HCT116 (cell line): ENCODE measurements around the gene VPS37B. TPM values are rescaled to one million over a fixed set of nuclear protein-coding genes. Genes with fewer than 3 reads are reported as not detected.

Experiments used
- ATAC-seq: fragments of 200-7000 bp; cut with Tn5 transposase; 2 replicates; pipeline ENCODE4 v1.9.1; 2020; ENCODE audit warnings: mild to moderate bottlenecking, moderate library complexity
- BruUV-seq: library from RNA; stranded (reverse); fragments of 400-500 nt; replicated peaks from 2 replicates; lab custom pipeline; 2021; lab: Mats Ljungman, UMichigan
- CTCF ChIA-PET: fragments of 300-600 bp; sonication (Branson Sonifier 250); formaldehyde crosslinking; loops from one replicate; lab custom pipeline; 2021; ENCODE audit warnings: antibody characterized with exemption; lab: Charles Lee
- POLR2A ChIA-PET: fragments of 300-600, 350-600 bp; sonication (Branson Sonifier 250); formaldehyde crosslinking; loops from one replicate; lab custom pipeline; 2021; ENCODE audit warnings: antibody characterized with exemption; lab: Charles Lee
- RAD21 ChIA-PET, 2 experiments: fragments of 300-600 bp; sonication (Branson Sonifier 250); formaldehyde crosslinking; loops; one replicate each; lab custom pipeline; 2023; ENCODE audit warnings: low total read pairs in 2 of 2; ENCODE audit not compliant: uncharacterized antibody in 2 of 2, unreplicated experiment in 2 of 2, low non-redundant PET in 1 of 2; lab: Charles Lee
- DNase-seq: peaks from one replicate; pipeline ENCODE4 v3.0.0-alpha.2; 2010; ENCODE audit warnings: low read depth, low spot score
- H2AFZ ChIP-seq: fragments of 200-600 bp; shearing (Covaris generic), sonication (generic); 2 replicates; pipeline ENCODE4 v1.6.1; 2017; ENCODE audit warnings: low read depth, mixed run types, mixed read lengths, antibody characterized with exemption, low read length; ENCODE audit not compliant: poor library complexity, severe bottlenecking
- H3K27ac ChIP-seq: 2 replicates; pipeline ENCODE4 v1.5.1; 2012; ENCODE audit warnings: low read depth, low read length
- H3K27me3 ChIP-seq: fragments of 200-600 bp; sonication (generic); 2 replicates; pipeline ENCODE4 v1.6.1; 2016; ENCODE audit warnings: mixed run types, low read length, mixed read lengths; ENCODE audit not compliant: insufficient read depth
- H3K36me3 ChIP-seq, 2 experiments: fragments of 200-500 bp in 1 of 2; fragments of 200-600 bp in 1 of 2; sonication (Bioruptor generic) in 1 of 2; sonication (generic) in 1 of 2; 2 replicates each; pipeline versions ENCODE4 v1.5.1 to v1.6.1; 2014 to 2016; ENCODE audit warnings: low read length in 2 of 2, inconsistent platforms in 1 of 2, mixed read lengths in 1 of 2, mixed run types in 1 of 2; ENCODE audit not compliant: insufficient read depth in 2 of 2, control insufficient read depth in 1 of 2
- H3K4me1 ChIP-seq, 2 experiments: fragments of 200-600 bp in 1 of 2; sonication (generic) in 1 of 2; 2 replicates each; pipeline versions ENCODE4 v1.5.1 to v1.6.1; 2012 to 2017; ENCODE audit warnings: low read length in 2 of 2, inconsistent platforms in 1 of 2, mild to moderate bottlenecking in 1 of 2, mixed read lengths in 1 of 2, mixed run types in 1 of 2, moderate library complexity in 1 of 2; ENCODE audit not compliant: insufficient read depth in 2 of 2, control insufficient read depth in 1 of 2
- H3K4me2 ChIP-seq: fragments of 200-600 bp; sonication (generic); 2 replicates; pipeline ENCODE4 v1.6.1; 2017; ENCODE audit warnings: mixed run types, low read length, mixed read lengths
- H3K4me3 ChIP-seq, 2 experiments: fragments of 200-600 bp in 1 of 2; sonication (generic) in 1 of 2; replicated peaks in 1 of 2; 2 replicates each; pipeline ENCODE4 v1.5.1; 2011 to 2016; ENCODE audit warnings: low read length in 2 of 2, control low read depth in 1 of 2, low read depth in 1 of 2, mild to moderate bottlenecking in 1 of 2, mixed read lengths in 1 of 2, mixed run types in 1 of 2
- H3K79me2 ChIP-seq: fragments of 200-600 bp; sonication (generic); 2 replicates; pipeline ENCODE4 v1.6.1; 2017; ENCODE audit warnings: mild to moderate bottlenecking, mixed run types, low read length, moderate library complexity, mixed read lengths; ENCODE audit not compliant: insufficient read depth
- H3K9ac ChIP-seq: fragments of 200-600 bp; sonication (generic); 2 replicates; pipeline ENCODE4 v1.6.1; 2016; ENCODE audit warnings: low read length, mixed read lengths
- H3K9me2 ChIP-seq: fragments of 200-600 bp; sonication (generic), shearing (Covaris generic); 2 replicates; pipeline ENCODE4 v1.6.1; 2017; ENCODE audit warnings: mixed run types, mild to moderate bottlenecking, moderate library complexity; ENCODE audit not compliant: insufficient read depth
- H3K9me3 ChIP-seq, 2 experiments: fragments of 200-500 bp in 1 of 2; fragments of 200-600 bp in 1 of 2; sonication (Bioruptor generic) in 1 of 2; sonication (generic) in 1 of 2; 2 replicates each; pipeline ENCODE4 v1.6.1; 2014 to 2017; ENCODE audit warnings: low read length in 2 of 2, mixed read lengths in 2 of 2, inconsistent platforms in 1 of 2, low read depth in 1 of 2, mild to moderate bottlenecking in 1 of 2, mixed run types in 1 of 2, moderate library complexity in 1 of 2; ENCODE audit not compliant: control insufficient read depth in 1 of 2, insufficient read depth in 1 of 2
- H4K20me1 ChIP-seq: fragments of 200-600 bp; sonication (generic), shearing (Covaris generic); 2 replicates; pipeline ENCODE4 v1.6.1; 2017; ENCODE audit warnings: mixed run types, mild to moderate bottlenecking, moderate library complexity; ENCODE audit not compliant: insufficient read depth
- CBX3 ChIP-seq: IDR thresholded peaks from 2 replicates; pipeline ENCODE4 v1.6.1; 2012; ENCODE audit warnings: low read depth
- CEBPB ChIP-seq: IDR thresholded peaks from 2 replicates; pipeline ENCODE4 v1.6.1; 2012; ENCODE audit warnings: low read depth
- EGR1 ChIP-seq: IDR thresholded peaks from 2 replicates; pipeline ENCODE4 v1.6.1; 2012; ENCODE audit warnings: low read depth
- EZH2 ChIP-seq: fragments of 200-600 bp; sonication (generic); IDR thresholded peaks from 2 replicates; pipeline ENCODE4 v1.6.1; 2017; ENCODE audit warnings: antibody characterized with exemption, mixed run types
- EZH2phosphoT487 ChIP-seq: fragments of 200-600 bp; IDR thresholded peaks from 2 replicates; pipeline ENCODE4 v1.6.1; 2018; ENCODE audit warnings: antibody characterized with exemption, borderline replicate concordance
- FOSL1 ChIP-seq: IDR thresholded peaks from 2 replicates; pipeline ENCODE4 v1.6.1; 2012; ENCODE audit warnings: low read depth
- MAX ChIP-seq: IDR thresholded peaks from 2 replicates; pipeline ENCODE4 v1.6.1; 2012
- POLR2A ChIP-seq: IDR thresholded peaks from 2 replicates; pipeline ENCODE4 v1.7.0; 2011; ENCODE audit warnings: borderline replicate concordance; ENCODE audit not compliant: insufficient read depth, insufficient read length; ENCODE audit errors: extremely low read depth
- POLR2AphosphoS5 ChIP-seq: IDR thresholded peaks from 2 replicates; pipeline ENCODE4 v1.6.1; 2011; ENCODE audit warnings: mild to moderate bottlenecking, low read depth, low read length, moderate library complexity
- RAD21 ChIP-seq: IDR thresholded peaks from 2 replicates; pipeline ENCODE4 v1.6.1; 2012; ENCODE audit warnings: low read depth, mild to moderate bottlenecking
- SIN3A ChIP-seq: IDR thresholded peaks from 2 replicates; pipeline ENCODE4 v1.6.1; 2012; ENCODE audit warnings: low read depth
- SP1 ChIP-seq: IDR thresholded peaks from 2 replicates; pipeline ENCODE4 v1.6.1; 2012; ENCODE audit warnings: low read depth
- TCF7L2 ChIP-seq: IDR thresholded peaks from 2 replicates; pipeline ENCODE4 v1.7.0; 2011; ENCODE audit warnings: borderline replicate concordance, inconsistent platforms; ENCODE audit not compliant: insufficient read depth, insufficient read length; ENCODE audit errors: extremely low read depth
- YY1 ChIP-seq: IDR thresholded peaks from 2 replicates; pipeline ENCODE4 v1.6.1; 2011; ENCODE audit warnings: low read length, low read depth, moderate library complexity, mild to moderate bottlenecking; ENCODE audit not compliant: insufficient replicate concordance; ENCODE audit errors: extremely low read depth
- ZFX ChIP-seq: fragments of 450-650 bp; IDR thresholded peaks from 2 replicates; pipeline ENCODE4 v1.6.1; 2017
- ZNF274 ChIP-seq: fragments of 200-500 bp; sonication (Bioruptor generic); IDR thresholded peaks from 2 replicates; pipeline ENCODE4 v1.6.1; 2014; ENCODE audit warnings: mild to moderate bottlenecking, low read depth, low read length, inconsistent platforms
- intact Hi-C: fragments of 100-400 bp; cut with micrococcal nuclease; formaldehyde crosslinking; loops from 2 replicates; pipeline ENCODE4 v1.10.0; 2022
- total RNA-seq: library from RNA; stranded (reverse); gene quantifications from one replicate; pipeline ENCODE4 v1.2.1, GENCODE V29; 2021; ENCODE audit not compliant: unreplicated experiment
- TF ChIP-seq, protein P1 (sequence below): IDR thresholded peaks from 2 replicates; pipeline ENCODE4 v1.6.1; 2011; ENCODE audit warnings: mild to moderate bottlenecking, low read length, moderate library complexity; ENCODE audit not compliant: insufficient replicate concordance; ENCODE audit errors: extremely low read depth
- TF ChIP-seq, protein P2 (sequence below): IDR thresholded peaks from 2 replicates; pipeline ENCODE4 v1.6.1; 2012
- TF ChIP-seq, protein P3 (sequence below): IDR thresholded peaks from 2 replicates; pipeline ENCODE4 v1.6.1; 2012; ENCODE audit warnings: low read depth

VPS37B gene
- total RNA-seq, 1 experiment from 2014 or later = 55.0 TPM

DNA sequence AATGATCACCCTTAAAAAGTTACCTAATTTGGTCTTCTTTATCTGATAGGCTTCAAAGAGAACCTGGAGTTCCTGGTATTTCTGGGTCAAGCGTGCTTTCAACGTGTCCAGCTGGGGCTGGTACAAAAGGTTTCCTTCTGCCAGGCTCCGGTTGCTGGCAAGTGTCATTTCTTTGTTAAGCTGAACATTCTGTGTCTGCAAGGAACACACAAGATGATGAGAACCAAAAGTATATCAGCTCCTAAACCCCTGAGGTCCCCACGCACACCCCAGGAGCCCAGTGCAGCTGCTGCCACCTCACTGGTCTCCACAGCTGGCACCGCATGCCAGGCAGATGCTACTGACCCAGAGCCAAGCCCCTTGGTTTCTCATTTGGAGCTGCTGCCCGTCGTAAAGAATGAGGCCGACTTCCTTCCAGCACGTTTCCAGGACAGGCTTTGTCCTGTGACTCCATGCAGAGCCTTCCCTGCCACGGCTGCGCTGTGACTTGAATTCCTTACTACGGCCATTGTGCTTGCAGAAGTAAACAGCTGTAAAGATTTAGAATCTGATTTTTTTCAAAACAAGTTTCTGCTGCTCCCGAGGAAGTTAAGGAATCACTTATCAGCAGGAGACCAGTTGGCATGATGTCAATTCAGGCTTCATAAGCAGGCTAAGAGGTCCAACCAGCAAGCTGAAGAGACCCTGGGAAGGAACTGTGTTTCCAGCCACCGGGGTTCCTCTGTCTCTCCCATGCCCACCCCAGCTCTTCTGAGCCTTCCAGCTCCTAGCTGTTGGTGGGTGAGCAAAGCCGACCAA is 24.9 kb downstream of the VPS37B start (continued):
- TF ChIP-seq CBX3 = no peak
- TF ChIP-seq YY1 = no peak

DNA sequence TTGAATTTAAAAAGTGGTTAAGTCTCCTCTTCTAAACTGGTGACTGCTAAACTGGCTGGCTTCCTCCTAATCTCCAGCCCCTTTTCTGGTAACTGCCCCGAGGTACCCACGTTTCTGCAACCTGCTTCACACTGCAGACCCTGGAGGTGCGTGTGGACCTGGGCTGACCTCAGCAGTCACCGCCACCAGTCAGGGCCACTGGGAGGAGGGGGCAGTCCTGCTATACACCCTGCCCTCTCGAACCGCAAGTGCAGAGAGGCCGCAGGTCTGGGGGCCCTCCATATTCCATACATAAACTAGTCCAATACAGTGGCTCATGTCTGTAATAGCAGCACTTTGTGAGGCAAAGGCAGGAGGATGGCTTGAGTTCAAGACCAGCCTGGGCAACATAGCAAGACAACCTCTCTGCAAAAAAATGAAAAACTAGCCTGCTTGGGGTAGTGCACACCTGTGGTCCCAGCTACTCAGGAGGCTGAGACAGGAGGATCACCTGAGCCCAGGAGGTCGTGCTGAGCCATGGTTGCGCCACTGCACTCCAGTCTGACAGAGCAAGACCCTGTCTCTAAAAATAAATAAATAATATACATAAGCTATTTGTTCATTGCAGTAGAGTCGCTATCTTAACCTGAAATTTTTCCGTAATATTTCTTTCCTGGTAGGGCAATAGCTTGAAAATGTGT is 25.6 kb downstream of the VPS37B start:
- no peak for ATAC-seq
- ChIA-PET CTCF (interaction anchor here (1.0 kb wide), 1 partner anchor 10 kb away, joined by 3 read pairs; no protein-coding TSS in a partner anchor), RAD21 (no interaction called here), POLR2A (no interaction called here)
- H4K20me1 ChIP-seq = no peaks in the 10 kb centered on the region; the same call in 1 of the 2 replicates
- H3K9ac ChIP-seq = no peak overlapping the region
- peaks cover 61% of the 10 kb centered on the region for H3K79me2 ChIP-seq
- peaks cover 2% of the 10 kb centered on the region in 2 experiments; a peak in 2 of 4 replicates for H3K4me1 ChIP-seq
- no peak overlapping the region for H3K27ac ChIP-seq
- intact Hi-C loops = no loop called here
- H3K4me2 ChIP-seq = no peak overlapping the region
- H3K27me3 ChIP-seq = no peaks in the 10 kb centered on the region
- H3K9me3 ChIP-seq = no peaks in the 10 kb centered on the region
- DNase-seq = no peak
- no peak overlapping the region for H3K4me3 ChIP-seq
- H3K36me3 ChIP-seq = peaks cover 15 to 30% of the 10 kb centered on the region in 2 experiments; a peak in 3 of 4 replicates
- BruUV-seq = no TSS peak
- H2AFZ ChIP-seq = no peak overlapping the region
- H3K9me2 ChIP-seq = no peaks in the 10 kb centered on the region
- TF ChIP-seq SIN3A (no peak), EZH2phosphoT487 (no peak), EGR1 (no peak), TCF7L2 (no peak), POLR2AphosphoS5 (no peak), ZFX (no peak), ZNF274 (no peak), EZH2 (no peak), RAD21 (no peak), FOSL1 (no peak), CBX3 (no peak), CEBPB (no peak), POLR2A (no peak), MAX (no peak), SP1 (no peak)
- TF ChIP-seq, protein P1, sequence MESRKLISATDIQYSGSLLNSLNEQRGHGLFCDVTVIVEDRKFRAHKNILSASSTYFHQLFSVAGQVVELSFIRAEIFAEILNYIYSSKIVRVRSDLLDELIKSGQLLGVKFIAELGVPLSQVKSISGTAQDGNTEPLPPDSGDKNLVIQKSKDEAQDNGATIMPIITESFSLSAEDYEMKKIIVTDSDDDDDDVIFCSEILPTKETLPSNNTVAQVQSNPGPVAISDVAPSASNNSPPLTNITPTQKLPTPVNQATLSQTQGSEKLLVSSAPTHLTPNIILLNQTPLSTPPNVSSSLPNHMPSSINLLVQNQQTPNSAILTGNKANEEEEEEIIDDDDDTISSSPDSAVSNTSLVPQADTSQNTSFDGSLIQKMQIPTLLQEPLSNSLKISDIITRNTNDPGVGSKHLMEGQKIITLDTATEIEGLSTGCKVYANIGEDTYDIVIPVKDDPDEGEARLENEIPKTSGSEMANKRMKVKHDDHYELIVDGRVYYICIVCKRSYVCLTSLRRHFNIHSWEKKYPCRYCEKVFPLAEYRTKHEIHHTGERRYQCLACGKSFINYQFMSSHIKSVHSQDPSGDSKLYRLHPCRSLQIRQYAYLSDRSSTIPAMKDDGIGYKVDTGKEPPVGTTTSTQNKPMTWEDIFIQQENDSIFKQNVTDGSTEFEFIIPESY = no peak
- TF ChIP-seq, protein P2, sequence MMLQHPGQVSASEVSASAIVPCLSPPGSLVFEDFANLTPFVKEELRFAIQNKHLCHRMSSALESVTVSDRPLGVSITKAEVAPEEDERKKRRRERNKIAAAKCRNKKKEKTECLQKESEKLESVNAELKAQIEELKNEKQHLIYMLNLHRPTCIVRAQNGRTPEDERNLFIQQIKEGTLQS = no peak
- TF ChIP-seq, protein P3, sequence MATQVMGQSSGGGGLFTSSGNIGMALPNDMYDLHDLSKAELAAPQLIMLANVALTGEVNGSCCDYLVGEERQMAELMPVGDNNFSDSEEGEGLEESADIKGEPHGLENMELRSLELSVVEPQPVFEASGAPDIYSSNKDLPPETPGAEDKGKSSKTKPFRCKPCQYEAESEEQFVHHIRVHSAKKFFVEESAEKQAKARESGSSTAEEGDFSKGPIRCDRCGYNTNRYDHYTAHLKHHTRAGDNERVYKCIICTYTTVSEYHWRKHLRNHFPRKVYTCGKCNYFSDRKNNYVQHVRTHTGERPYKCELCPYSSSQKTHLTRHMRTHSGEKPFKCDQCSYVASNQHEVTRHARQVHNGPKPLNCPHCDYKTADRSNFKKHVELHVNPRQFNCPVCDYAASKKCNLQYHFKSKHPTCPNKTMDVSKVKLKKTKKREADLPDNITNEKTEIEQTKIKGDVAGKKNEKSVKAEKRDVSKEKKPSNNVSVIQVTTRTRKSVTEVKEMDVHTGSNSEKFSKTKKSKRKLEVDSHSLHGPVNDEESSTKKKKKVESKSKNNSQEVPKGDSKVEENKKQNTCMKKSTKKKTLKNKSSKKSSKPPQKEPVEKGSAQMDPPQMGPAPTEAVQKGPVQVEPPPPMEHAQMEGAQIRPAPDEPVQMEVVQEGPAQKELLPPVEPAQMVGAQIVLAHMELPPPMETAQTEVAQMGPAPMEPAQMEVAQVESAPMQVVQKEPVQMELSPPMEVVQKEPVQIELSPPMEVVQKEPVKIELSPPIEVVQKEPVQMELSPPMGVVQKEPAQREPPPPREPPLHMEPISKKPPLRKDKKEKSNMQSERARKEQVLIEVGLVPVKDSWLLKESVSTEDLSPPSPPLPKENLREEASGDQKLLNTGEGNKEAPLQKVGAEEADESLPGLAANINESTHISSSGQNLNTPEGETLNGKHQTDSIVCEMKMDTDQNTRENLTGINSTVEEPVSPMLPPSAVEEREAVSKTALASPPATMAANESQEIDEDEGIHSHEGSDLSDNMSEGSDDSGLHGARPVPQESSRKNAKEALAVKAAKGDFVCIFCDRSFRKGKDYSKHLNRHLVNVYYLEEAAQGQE = no peak
